Gastroesophageal sphincter (tissue), 3 donors: ENCODE data around the gene CKAP2.

ENCODE experiments used
- POLR2AphosphoS5 ChIP-seq: sonication (generic); formaldehyde crosslinking; IDR thresholded peaks from one replicate; pipeline ENCODE4 v1.6.1; 2017; ENCODE audit warnings: antibody characterized with exemption
- TF ChIP-seq, protein P1 (sequence below), 4 experiments: fragments of 200-600 bp in 2 of 4; fragments of 450-650 bp in 2 of 4; sonication (generic) in 1 of 4; IDR thresholded peaks; one replicate each; pipeline ENCODE4 v1.5.1; 2017 to 2019; ENCODE audit warnings: antibody characterized with exemption in 4 of 4, mild to moderate bottlenecking in 2 of 4, moderate library complexity in 2 of 4

DNA sequence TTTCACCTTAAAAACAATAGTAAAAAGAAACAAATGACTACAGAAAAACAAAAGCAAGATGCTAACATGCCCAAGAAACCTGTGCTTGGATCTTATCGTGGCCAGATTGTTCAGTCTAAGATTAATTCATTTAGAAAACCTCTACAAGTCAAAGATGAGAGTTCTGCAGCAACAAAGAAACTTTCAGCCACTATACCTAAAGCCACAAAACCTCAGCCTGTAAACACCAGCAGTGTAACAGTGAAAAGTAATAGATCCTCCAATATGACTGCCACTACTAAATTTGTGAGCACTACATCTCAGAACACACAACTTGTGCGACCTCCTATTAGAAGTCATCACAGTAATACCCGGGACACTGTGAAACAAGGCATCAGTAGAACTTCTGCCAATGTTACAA, 6.0 kb downstream of the CKAP2 start:
- TF ChIP-seq, protein P1, sequence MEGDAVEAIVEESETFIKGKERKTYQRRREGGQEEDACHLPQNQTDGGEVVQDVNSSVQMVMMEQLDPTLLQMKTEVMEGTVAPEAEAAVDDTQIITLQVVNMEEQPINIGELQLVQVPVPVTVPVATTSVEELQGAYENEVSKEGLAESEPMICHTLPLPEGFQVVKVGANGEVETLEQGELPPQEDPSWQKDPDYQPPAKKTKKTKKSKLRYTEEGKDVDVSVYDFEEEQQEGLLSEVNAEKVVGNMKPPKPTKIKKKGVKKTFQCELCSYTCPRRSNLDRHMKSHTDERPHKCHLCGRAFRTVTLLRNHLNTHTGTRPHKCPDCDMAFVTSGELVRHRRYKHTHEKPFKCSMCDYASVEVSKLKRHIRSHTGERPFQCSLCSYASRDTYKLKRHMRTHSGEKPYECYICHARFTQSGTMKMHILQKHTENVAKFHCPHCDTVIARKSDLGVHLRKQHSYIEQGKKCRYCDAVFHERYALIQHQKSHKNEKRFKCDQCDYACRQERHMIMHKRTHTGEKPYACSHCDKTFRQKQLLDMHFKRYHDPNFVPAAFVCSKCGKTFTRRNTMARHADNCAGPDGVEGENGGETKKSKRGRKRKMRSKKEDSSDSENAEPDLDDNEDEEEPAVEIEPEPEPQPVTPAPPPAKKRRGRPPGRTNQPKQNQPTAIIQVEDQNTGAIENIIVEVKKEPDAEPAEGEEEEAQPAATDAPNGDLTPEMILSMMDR (IDR thresholded peaks at IDR 0.05), result no peak
- no peak for TF ChIP-seq POLR2AphosphoS5
